Measurements from ENCODE around the gene ZNRF3.

ZNRF3 gene

DNA sequence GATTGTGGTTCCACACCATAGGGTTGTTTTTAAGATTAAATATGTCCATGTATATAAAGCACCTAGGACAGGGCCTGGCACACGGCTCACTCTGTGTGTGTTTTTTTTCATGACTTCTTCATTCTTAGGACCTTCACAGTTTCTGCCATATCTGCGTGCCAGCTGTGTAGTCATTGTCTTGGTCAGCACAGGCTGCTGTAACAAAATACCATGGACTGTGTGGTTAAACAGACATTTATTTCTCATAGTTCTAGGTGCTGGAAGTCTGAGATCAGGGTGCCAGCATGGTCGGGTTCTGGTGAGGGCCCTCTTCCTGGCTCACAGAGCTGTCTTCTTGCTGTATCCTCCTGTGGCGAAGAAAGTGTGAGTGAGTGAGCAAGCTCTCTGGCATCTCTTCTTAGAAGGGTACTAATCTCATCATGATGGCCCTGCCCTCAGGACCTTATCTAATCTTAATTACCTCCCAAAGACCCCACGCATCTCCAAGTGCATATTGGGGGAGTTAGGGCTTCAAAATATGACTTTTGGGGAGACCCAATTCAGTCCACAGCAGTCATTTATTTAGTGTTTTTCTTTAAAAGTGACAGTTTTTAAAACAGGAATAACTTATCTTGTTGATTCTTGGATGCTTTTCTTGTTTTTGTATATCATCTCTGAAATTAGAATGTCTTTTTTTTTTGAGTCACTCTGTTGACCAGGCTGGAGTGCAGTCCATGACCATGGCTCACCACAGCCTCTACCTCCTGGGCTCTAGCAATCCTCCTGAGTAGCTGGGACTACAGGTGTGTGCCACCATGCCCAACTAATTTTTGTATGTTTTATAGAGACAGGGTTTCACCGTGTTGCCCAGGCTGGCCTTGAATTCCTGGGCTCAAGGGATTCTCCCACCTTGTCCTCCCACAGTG is 70.9 kb downstream of the ZNRF3 start:
- Histone ChIP-seq H3K4me3 (ENCODE audit: low read depth, low read length) (no peak overlapping the region), H3K9me3 (ENCODE audit: control insufficient read depth, insufficient read depth, low read depth, low read length) (no peaks in the 10 kb centered on the region), H3K36me3 (ENCODE audit: control insufficient read depth in 2 of 2, insufficient read depth in 1 of 2, low read length in 2 of 2) (no peaks in the 10 kb centered on the region), H3K4me1 (ENCODE audit: control insufficient read depth, insufficient read depth, low read length) (peaks cover 18% of the 10 kb centered on the region), H3K27ac (ENCODE audit: extremely low read depth, low read depth, low read length) (no peak overlapping the region)
- TF ChIP-seq, protein P1, sequence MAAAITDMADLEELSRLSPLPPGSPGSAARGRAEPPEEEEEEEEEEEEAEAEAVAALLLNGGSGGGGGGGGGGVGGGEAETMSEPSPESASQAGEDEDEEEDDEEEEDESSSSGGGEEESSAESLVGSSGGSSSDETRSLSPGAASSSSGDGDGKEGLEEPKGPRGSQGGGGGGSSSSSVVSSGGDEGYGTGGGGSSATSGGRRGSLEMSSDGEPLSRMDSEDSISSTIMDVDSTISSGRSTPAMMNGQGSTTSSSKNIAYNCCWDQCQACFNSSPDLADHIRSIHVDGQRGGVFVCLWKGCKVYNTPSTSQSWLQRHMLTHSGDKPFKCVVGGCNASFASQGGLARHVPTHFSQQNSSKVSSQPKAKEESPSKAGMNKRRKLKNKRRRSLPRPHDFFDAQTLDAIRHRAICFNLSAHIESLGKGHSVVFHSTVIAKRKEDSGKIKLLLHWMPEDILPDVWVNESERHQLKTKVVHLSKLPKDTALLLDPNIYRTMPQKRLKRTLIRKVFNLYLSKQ (tag by site-specific recombination; IDR thresholded peaks at IDR 0.05; ENCODE audit: borderline replicate concordance) = no peak
- TF ChIP-seq GFI1B (tag by site-specific recombination; IDR thresholded peaks at IDR 0.05) (no peak), FEZF1 (tag by site-specific recombination; IDR thresholded peaks at IDR 0.05) (no peak), ZNF514 (tag by site-specific recombination; IDR thresholded peaks at IDR 0.05) (no peak), ZFP69B (tag by site-specific recombination; IDR thresholded peaks at IDR 0.05) (no peak), ZNF513 (tag by site-specific recombination; IDR thresholded peaks at IDR 0.05) (no peak), ZNF677 (tag by site-specific recombination; IDR thresholded peaks at IDR 0.05) (no peak), PATZ1 (tag by site-specific recombination; IDR thresholded peaks at IDR 0.05) (no peak), ZNF423 (tag by site-specific recombination; IDR thresholded peaks at IDR 0.05) (no peak)
- TF ChIP-seq, protein P2, sequence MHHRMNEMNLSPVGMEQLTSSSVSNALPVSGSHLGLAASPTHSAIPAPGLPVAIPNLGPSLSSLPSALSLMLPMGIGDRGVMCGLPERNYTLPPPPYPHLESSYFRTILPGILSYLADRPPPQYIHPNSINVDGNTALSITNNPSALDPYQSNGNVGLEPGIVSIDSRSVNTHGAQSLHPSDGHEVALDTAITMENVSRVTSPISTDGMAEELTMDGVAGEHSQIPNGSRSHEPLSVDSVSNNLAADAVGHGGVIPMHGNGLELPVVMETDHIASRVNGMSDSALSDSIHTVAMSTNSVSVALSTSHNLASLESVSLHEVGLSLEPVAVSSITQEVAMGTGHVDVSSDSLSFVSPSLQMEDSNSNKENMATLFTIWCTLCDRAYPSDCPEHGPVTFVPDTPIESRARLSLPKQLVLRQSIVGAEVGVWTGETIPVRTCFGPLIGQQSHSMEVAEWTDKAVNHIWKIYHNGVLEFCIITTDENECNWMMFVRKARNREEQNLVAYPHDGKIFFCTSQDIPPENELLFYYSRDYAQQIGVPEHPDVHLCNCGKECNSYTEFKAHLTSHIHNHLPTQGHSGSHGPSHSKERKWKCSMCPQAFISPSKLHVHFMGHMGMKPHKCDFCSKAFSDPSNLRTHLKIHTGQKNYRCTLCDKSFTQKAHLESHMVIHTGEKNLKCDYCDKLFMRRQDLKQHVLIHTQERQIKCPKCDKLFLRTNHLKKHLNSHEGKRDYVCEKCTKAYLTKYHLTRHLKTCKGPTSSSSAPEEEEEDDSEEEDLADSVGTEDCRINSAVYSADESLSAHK (tag by site-specific recombination; IDR thresholded peaks at IDR 0.05) = no peak
- TF ChIP-seq, protein P3, sequence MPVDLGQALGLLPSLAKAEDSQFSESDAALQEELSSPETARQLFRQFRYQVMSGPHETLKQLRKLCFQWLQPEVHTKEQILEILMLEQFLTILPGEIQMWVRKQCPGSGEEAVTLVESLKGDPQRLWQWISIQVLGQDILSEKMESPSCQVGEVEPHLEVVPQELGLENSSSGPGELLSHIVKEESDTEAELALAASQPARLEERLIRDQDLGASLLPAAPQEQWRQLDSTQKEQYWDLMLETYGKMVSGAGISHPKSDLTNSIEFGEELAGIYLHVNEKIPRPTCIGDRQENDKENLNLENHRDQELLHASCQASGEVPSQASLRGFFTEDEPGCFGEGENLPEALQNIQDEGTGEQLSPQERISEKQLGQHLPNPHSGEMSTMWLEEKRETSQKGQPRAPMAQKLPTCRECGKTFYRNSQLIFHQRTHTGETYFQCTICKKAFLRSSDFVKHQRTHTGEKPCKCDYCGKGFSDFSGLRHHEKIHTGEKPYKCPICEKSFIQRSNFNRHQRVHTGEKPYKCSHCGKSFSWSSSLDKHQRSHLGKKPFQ (tag by site-specific recombination; IDR thresholded peaks at IDR 0.05) = no peak
- ChIA-PET CTCF (interaction anchor here (0.6 to 3.3 kb wide), 2 partner anchors 37 to 86 kb away, joined by 4 to 12 read pairs; no protein-coding TSS in a partner anchor), POLR2A (interaction anchor here (1.2 to 1.3 kb wide), 2 partner anchors 32 to 52 kb away, joined by 3 to 5 read pairs; no protein-coding TSS in a partner anchor)

GRCh38 chr22:28955817-28956216 is 72.4 kb downstream of the ZNRF3 start:
- H3K36me3 ChIP-seq (ENCODE audit: control insufficient read depth in 2 of 2, insufficient read depth in 1 of 2, low read length in 2 of 2) = no peaks in the 10 kb centered on the region
- peaks cover 14% of the 10 kb centered on the region for H3K4me1 ChIP-seq (ENCODE audit: control insufficient read depth, insufficient read depth, low read length)
- H3K4me3 ChIP-seq (ENCODE audit: low read depth, low read length) = no peak overlapping the region
- no peak overlapping the region for H3K27ac ChIP-seq (ENCODE audit: extremely low read depth, low read depth, low read length)
- POLR2A ChIA-PET = interaction anchor here (1.2 kb wide), 1 partner anchor 50 kb away, joined by 5 read pairs; no protein-coding TSS in a partner anchor
- CTCF ChIA-PET = interaction anchor here (0.7 to 0.9 kb wide), 2 partner anchors 19 to 493 kb away, joined by 4 read pairs; no protein-coding TSS in a partner anchor
- no peaks in the 10 kb centered on the region for H3K9me3 ChIP-seq (ENCODE audit: control insufficient read depth, insufficient read depth, low read depth, low read length)
- no peak for TF ChIP-seq KLF9 (tag by site-specific recombination; IDR thresholded peaks at IDR 0.05; ENCODE audit: low read depth)
- no peak for TF ChIP-seq ZNF785 (tag by site-specific recombination; IDR thresholded peaks at IDR 0.05)
- no peak for TF ChIP-seq ZBTB8A (tag by site-specific recombination; IDR thresholded peaks at IDR 0.05)
- TF ChIP-seq ZNF660 (tag by site-specific recombination; IDR thresholded peaks at IDR 0.05) = no peak
- TF ChIP-seq KLF1 (tag by site-specific recombination; IDR thresholded peaks at IDR 0.05) = no peak
- no peak for TF ChIP-seq ZNF280D (tag by site-specific recombination; IDR thresholded peaks at IDR 0.05)
